ENCODE results near the gene PRELID1. TPM values are rescaled to one million over a fixed set of nuclear protein-coding genes. Genes with fewer than 3 reads are reported as not detected.
A peak's percentile ranks its signal among the peaks of the same experiment; 100 is the strongest.

PRELID1 gene
- total RNA-seq, 2 experiments from 2014 or later, result 222 to 233 TPM

DNA sequence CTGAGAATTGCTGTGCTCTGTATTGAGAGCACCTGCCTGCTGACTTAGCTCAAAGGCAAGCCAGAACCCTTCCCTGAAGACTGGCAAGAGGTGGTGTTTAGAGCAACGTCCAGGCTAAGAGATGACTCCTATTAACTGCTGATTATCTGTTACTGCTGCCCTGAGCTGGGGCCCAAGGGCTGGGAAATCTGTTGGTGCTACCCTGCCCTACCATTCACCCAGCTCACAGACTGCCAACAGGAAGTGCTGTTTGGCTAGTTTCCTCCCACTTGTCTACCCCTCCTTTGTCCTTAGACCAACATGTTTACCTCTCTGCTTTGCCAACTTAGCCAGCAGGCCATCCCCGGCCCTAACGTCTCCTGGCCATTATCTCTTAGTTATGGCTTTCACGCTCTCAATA, 7.0 kb upstream of the PRELID1 start:
- no peak overlapping the region for H3K4me3 Mint-ChIP-seq
- no peaks in the 10 kb centered on the region for H3K9me3 Mint-ChIP-seq
- H3K36me3 Mint-ChIP-seq (ENCODE audit: low read depth), result peaks cover 51% of the 10 kb centered on the region
- POLR2A ChIA-PET, result no interaction called here
- TF ChIP-seq, protein P1, sequence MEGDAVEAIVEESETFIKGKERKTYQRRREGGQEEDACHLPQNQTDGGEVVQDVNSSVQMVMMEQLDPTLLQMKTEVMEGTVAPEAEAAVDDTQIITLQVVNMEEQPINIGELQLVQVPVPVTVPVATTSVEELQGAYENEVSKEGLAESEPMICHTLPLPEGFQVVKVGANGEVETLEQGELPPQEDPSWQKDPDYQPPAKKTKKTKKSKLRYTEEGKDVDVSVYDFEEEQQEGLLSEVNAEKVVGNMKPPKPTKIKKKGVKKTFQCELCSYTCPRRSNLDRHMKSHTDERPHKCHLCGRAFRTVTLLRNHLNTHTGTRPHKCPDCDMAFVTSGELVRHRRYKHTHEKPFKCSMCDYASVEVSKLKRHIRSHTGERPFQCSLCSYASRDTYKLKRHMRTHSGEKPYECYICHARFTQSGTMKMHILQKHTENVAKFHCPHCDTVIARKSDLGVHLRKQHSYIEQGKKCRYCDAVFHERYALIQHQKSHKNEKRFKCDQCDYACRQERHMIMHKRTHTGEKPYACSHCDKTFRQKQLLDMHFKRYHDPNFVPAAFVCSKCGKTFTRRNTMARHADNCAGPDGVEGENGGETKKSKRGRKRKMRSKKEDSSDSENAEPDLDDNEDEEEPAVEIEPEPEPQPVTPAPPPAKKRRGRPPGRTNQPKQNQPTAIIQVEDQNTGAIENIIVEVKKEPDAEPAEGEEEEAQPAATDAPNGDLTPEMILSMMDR (IDR thresholded peaks at IDR 0.05), result no peak
- H3K27ac Mint-ChIP-seq, result peak overlapping the region; percentile 74
- peaks cover 51% of the 10 kb centered on the region for H3K4me1 Mint-ChIP-seq (ENCODE audit: low read depth)
- intact Hi-C loops (cut with micrococcal nuclease), result no loop called here
- ATAC-seq (no peak), DNase-seq (no peak)
- CTCF ChIA-PET, result interaction anchor here (1.0 to 7.0 kb wide), 3 partner anchors 13 to 184 kb away, joined by 3 to 43 read pairs (median 36); no protein-coding TSS in a partner anchor
- no peaks in the 10 kb centered on the region for H3K27me3 Mint-ChIP-seq

DNA sequence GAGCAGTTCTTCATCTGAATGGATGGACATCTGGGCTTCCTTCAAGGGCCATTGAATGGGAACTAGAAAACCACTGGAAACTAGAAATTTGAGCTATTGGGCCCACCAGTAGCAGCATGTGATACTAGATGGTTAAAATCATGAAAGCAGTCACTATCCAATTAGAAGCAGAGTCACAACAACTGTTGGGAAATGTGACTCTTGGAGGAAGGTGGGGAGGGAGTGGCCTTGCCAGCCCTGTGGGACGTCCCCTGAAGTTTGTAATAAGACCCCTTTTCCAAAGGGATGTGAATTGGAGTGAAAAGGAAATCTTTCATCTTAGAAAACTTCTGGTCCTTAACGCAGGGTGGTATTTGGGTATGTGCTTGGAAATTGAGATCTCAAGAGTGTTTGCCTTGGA, 5.7 kb upstream of the PRELID1 start:
- TF ChIP-seq, protein P1 (IDR thresholded peaks at IDR 0.05), result no peak
- intact Hi-C loops (cut with micrococcal nuclease), result no loop called here
- H3K4me1 Mint-ChIP-seq (ENCODE audit: low read depth), result peaks cover 61% of the 10 kb centered on the region
- ChIA-PET POLR2A (interaction anchor here (1.2 kb wide), 1 partner anchor 16 kb away, joined by 3 read pairs; no protein-coding TSS in a partner anchor), CTCF (interaction anchor here (0.9 to 7.0 kb wide), 5 partner anchors 11 to 185 kb away, joined by 3 to 43 read pairs (median 5); no protein-coding TSS in a partner anchor)
- H3K27me3 Mint-ChIP-seq, result no peaks in the 10 kb centered on the region
- DNase-seq (no peak), ATAC-seq (no peak)
- H3K4me3 Mint-ChIP-seq, result no peak overlapping the region
- peaks cover 43% of the 10 kb centered on the region for H3K36me3 Mint-ChIP-seq (ENCODE audit: low read depth)
- no peak overlapping the region for H3K27ac Mint-ChIP-seq
- H3K9me3 Mint-ChIP-seq, result no peaks in the 10 kb centered on the region

DNA sequence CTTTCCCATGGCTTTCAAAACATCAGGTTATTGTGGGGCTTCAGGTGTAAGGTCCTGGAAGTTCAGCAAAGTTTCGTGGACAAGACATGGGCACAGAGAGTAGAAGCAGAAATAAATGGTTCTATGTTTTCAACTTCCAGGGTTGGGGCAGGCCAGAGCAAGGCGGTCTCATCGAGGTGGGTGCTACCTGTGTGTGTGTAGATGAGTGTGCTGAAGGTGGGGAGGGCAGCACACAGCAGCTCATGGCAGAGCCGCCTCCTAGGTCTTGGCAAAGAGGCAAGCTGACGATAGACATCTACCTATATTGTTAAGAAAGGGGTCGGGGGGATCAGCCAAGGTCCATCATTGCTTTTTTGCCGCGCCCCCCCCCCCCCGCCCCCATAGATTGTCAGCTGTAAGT, 3.9 kb upstream of the PRELID1 start:
- no peaks in the 10 kb centered on the region for H3K9me3 Mint-ChIP-seq
- no peak for DNase-seq
- peaks cover 61% of the 10 kb centered on the region for H3K4me1 Mint-ChIP-seq (ENCODE audit: low read depth)
- intact Hi-C loops (cut with micrococcal nuclease), result loop anchor here (5.0 kb wide), 1 partner anchor 187 kb away; no protein-coding TSS in a partner anchor
- TF ChIP-seq, protein P1 (IDR thresholded peaks at IDR 0.05), result no peak
- CTCF ChIA-PET, result interaction anchor here (0.7 to 7.0 kb wide), 4 partner anchors 10 to 202 kb away, joined by 3 to 43 read pairs (median 20); no protein-coding TSS in a partner anchor
- H3K4me3 Mint-ChIP-seq, result no peak overlapping the region
- peak overlapping the region; percentile 77 for H3K27ac Mint-ChIP-seq
- peaks cover 43% of the 10 kb centered on the region for H3K36me3 Mint-ChIP-seq (ENCODE audit: low read depth)
- ATAC-seq, result no peak
- POLR2A ChIA-PET, result no interaction called here
- H3K27me3 Mint-ChIP-seq, result no peaks in the 10 kb centered on the region

DNA sequence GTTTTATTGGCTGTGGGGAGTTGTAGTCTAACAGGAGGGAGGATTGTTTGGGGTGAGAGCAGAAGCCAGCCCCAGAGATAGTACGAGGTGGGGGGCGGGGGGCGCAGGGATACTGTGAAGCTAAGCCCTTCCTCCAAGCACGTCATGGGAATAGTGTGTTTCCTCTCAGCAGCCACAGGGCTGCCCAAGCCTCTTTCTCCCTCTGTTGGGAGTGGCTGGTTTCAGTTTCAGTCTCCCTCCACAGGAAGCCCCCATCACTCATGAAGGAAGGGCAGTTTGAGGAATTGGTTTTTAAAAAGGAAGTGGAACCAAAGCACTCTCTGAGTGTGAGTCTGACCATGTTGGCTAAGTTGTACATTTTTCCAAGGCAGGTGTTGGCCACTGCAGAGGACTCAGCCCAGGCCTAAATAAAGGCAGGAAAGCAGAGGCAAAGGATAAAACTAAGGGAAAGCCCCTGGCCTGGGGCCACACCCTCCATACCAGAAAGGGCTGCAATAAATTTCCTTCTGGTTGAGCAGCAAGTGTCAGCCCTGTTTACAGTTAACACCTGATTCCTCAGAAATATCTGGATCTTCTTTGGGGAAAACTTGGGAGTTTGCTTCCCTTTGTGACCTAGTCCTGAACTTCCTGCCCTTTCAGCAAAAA, 3.2 kb upstream of the PRELID1 start:
- TF ChIP-seq, protein P1 (IDR thresholded peaks at IDR 0.05), result no peak
- peak overlapping the region; percentile 64 for H3K27ac Mint-ChIP-seq
- no peak overlapping the region for H3K4me3 Mint-ChIP-seq
- ChIA-PET CTCF (interaction anchor here (1.2 to 7.0 kb wide), 5 partner anchors 9 to 201 kb away, joined by 3 to 43 read pairs (median 16); no protein-coding TSS in a partner anchor), POLR2A (no interaction called here)
- intact Hi-C loops (cut with micrococcal nuclease), result loop anchor here (5.0 kb wide), 1 partner anchor 188 kb away; no protein-coding TSS in a partner anchor
- peak; percentile 68 for DNase-seq
- peaks cover 63% of the 10 kb centered on the region for H3K4me1 Mint-ChIP-seq (ENCODE audit: low read depth)
- peak; percentile 49 for ATAC-seq
- no peaks in the 10 kb centered on the region for H3K27me3 Mint-ChIP-seq
- peaks cover 44% of the 10 kb centered on the region for H3K36me3 Mint-ChIP-seq (ENCODE audit: low read depth)
- no peaks in the 10 kb centered on the region for H3K9me3 Mint-ChIP-seq

DNA sequence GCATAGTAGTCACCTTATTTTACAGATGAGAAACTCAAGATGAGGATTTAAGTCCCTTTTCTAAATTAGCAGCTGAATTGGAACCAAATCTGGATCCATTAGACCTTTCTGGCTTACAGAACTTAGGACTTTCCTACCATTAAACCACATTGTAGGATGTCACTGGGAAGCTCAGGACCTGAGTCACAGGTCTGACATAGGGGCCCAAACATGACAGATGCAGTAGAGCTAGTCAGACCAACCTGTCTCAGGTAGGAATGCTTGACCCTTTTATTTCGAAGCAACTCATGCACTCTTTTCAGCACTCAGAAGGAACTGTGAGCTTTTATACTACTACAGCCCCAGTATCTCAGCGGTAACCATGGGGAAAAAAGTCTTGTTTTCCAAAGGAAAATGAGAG, 2.6 kb upstream of the PRELID1 start:
- Mint-ChIP-seq H3K27ac (peak overlapping the region; percentile 64), H3K27me3 (no peaks in the 10 kb centered on the region), H3K9me3 (no peaks in the 10 kb centered on the region), H3K36me3 (ENCODE audit: low read depth) (peaks cover 44% of the 10 kb centered on the region), H3K4me3 (no peak overlapping the region), H3K4me1 (ENCODE audit: low read depth) (peaks cover 63% of the 10 kb centered on the region)
- intact Hi-C loops (cut with micrococcal nuclease), result loop anchor here (5.0 kb wide), 1 partner anchor 189 kb away; no protein-coding TSS in a partner anchor
- DNase-seq (no peak), ATAC-seq (no peak)
- TF ChIP-seq, protein P1 (IDR thresholded peaks at IDR 0.05), result no peak
- ChIA-PET POLR2A (interaction anchor here (0.6 to 1.1 kb wide), 2 partner anchors 153 to 885 kb away, joined by 3 to 4 read pairs; partner anchors contain the start of gene CLTB), CTCF (interaction anchor here (0.9 to 7.0 kb wide), 6 partner anchors 9 to 201 kb away, joined by 3 to 43 read pairs (median 6); no protein-coding TSS in a partner anchor)

Measured in activated CD8-positive, alpha-beta T cell treated with anti-CD3 and anti-CD28 coated beads for 36 hours (primary cell).